ENCODE results near the gene MRPL11. TPM values are rescaled to one million over a fixed set of nuclear protein-coding genes. Genes with fewer than 3 reads are reported as not detected.

Gene MRPL11
- total RNA-seq, 1 donor from 2014 or later = 54.8 TPM

GRCh38 chr11:66478729-66479393, 40.2 kb upstream of the MRPL11 start:
- TF ChIP-seq CTCF (IDR thresholded peaks at IDR 0.05; ENCODE audit: insufficient read depth, low read length, poor library complexity, severe bottlenecking) = peak; percentile 86
- Histone ChIP-seq H3K27me3 (ENCODE audit: control insufficient read depth, insufficient read depth, low read length) (no peaks in the 10 kb centered on the region), H3K4me3 (ENCODE audit: low read depth, low read length) (peak overlapping the region; percentile 87), H3K36me3 (ENCODE audit: control insufficient read depth, insufficient read depth, low read length) (no peaks in the 10 kb centered on the region)
- no peak for DNase-seq (ENCODE audit: low read depth)

GRCh38 chr11:66477263-66478201, 38.9 kb upstream of the MRPL11 start:
- no peak overlapping the region for H3K4me3 ChIP-seq (ENCODE audit: low read depth, low read length)
- no peaks in the 10 kb centered on the region for H3K27me3 ChIP-seq (ENCODE audit: control insufficient read depth, insufficient read depth, low read length)
- H3K36me3 ChIP-seq (ENCODE audit: control insufficient read depth, insufficient read depth, low read length) = no peaks in the 10 kb centered on the region
- TF ChIP-seq CTCF (IDR thresholded peaks at IDR 0.05; ENCODE audit: insufficient read depth, low read length, poor library complexity, severe bottlenecking) = no peak
- no peak for DNase-seq (ENCODE audit: low read depth)

- Histone ChIP-seq H3K4me3 (ENCODE audit: low read depth, low read length) (no peak overlapping the region), H3K36me3 (ENCODE audit: control insufficient read depth, insufficient read depth, low read length) (no peaks in the 10 kb centered on the region)
- no peak for TF ChIP-seq CTCF (IDR thresholded peaks at IDR 0.05; ENCODE audit: insufficient read depth, low read length, poor library complexity, severe bottlenecking)
These were observed 38.2 kb upstream of the MRPL11 start for GRCh38 chr11:66476841-66477251.

GRCh38 chr11:66476173-66476840, 37.7 kb upstream of the MRPL11 start:
- Histone ChIP-seq H3K36me3 (ENCODE audit: control insufficient read depth, insufficient read depth, low read length) (no peaks in the 10 kb centered on the region), H3K4me3 (ENCODE audit: low read depth, low read length) (no peak overlapping the region), H3K27me3 (ENCODE audit: control insufficient read depth, insufficient read depth, low read length) (no peaks in the 10 kb centered on the region)
- DNase-seq (ENCODE audit: low read depth) = no peak
- no peak for TF ChIP-seq CTCF (IDR thresholded peaks at IDR 0.05; ENCODE audit: insufficient read depth, low read length, poor library complexity, severe bottlenecking)

More at GRCh38 chr11:66476841-66477251, 38.2 kb upstream of the MRPL11 start:
- H3K27me3 ChIP-seq (ENCODE audit: control insufficient read depth, insufficient read depth, low read length) = no peaks in the 10 kb centered on the region
- DNase-seq (ENCODE audit: low read depth) = no peak

GRCh38 chr11:66475349-66476172, 36.9 kb upstream of the MRPL11 start:
- H3K27me3 ChIP-seq (ENCODE audit: control insufficient read depth, insufficient read depth, low read length) = no peaks in the 10 kb centered on the region
- no peak for TF ChIP-seq CTCF (IDR thresholded peaks at IDR 0.05; ENCODE audit: insufficient read depth, low read length, poor library complexity, severe bottlenecking)
- H3K36me3 ChIP-seq (ENCODE audit: control insufficient read depth, insufficient read depth, low read length) = no peaks in the 10 kb centered on the region
- no peak overlapping the region for H3K4me3 ChIP-seq (ENCODE audit: low read depth, low read length)
- DNase-seq (ENCODE audit: low read depth) = no peak
